ENCODE data around the gene LPP.
A peak's percentile ranks its signal among the peaks of the same experiment; 100 is the strongest.
"Not testable (repeated sequence)": the region's sequence is repeated elsewhere in the genome, so short reads cannot be mapped to it uniquely, and the experiment has no call there.

Gene LPP

DNA sequence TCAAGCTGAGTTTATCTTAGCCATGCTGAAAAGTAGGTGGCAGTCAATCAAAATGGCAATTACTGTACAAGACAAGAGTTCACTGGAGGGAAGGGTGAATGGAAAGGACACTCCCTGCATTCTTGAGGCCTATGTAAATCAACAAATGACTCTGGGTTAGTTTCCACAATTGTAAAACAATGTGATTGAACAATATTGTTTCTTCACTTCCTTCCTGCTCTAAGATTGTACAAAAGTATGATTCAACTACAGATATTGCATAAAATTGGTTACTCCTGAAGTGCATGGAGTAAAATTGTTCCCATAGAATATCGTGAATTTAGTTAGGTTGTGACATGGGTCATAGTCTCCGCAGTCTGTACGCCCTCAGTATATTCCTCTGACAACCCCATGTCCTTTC lies 277.6 kb downstream of the LPP start:
- DNase-seq (ENCODE audit: low spot score) = no peak

GRCh38 chr3:188432802-188433520 lies 279.0 kb downstream of the LPP start:
- DNase-seq (ENCODE audit: low spot score) = no peak

DNA sequence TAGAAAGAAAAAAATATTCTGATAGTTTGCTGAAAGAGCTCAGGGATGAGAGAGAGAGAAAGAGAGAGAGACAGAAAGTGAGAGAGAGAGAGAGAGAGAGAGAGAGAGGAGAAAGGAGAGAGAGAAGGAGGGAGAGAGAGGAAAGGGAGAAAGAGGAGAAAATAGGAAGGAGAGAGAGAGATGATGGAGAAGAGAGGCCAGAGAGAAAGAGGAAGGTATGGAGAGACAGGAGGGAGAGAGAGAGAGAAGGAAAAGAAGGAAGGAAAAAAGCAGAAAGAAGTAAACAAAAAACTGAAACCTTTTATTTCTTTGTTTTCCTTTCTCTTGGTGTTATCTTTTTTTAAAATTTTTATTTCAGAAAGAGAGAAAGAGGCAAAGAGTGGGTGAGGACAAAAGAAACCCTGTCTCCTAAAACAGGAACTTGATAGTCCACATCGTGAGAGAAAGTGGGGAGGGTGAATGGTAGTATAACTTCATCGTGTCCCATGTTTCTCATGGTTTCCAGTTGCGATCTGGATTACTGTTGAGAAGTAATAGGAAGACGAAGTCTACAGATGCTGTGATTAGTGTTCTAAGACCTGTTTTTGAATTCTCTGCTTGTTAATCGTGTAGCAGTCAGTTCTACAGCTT lies 279.7 kb downstream of the LPP start:
- DNase-seq (ENCODE audit: low spot score) = no peak

GRCh38 chr3:188434594-188434993 lies 280.6 kb downstream of the LPP start:
- no peak for DNase-seq (ENCODE audit: low spot score)

DNA sequence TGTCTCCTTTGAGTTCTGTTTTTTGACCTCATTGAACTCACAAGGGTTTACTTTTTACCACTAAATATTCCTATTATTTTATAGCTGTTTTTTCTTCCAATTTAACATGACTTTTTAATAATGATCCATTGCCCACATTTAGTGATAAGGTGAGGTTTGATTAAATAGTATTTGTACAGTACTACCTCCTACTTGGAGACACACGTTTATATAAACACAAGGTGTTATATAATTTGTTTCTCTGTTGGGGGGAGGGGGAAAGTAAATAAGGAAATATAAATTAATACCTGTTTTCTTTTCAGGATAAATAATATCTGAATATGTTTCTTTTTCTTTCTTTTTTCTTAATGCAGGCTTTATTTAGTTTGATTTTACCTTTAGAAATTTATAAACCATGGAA lies 281.3 kb downstream of the LPP start:
- no peak for DNase-seq (ENCODE audit: low spot score)

GRCh38 chr3:188437926-188438325 lies 284.0 kb downstream of the LPP start:
- no peak for DNase-seq (ENCODE audit: low spot score)

DNA sequence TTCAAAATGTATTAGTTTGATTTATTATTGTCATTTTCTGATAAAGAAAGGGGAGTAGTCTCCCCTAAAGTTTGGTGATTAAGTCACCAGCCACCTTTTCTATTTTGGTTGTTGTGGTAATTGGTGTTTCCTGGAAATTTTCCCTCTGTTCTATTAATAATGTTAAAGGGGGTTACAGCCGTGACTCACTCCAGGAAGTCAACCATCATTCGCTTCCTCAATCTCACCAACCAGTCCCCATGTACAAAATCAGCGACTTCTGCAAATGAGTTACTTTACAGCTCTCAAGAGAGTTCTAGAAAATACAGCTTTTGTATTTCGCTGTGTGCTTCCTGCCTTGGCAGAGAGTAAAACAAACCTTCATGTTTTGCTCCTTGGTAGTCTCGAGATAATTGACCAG lies 285.1 kb downstream of the LPP start:
- DNase-seq (ENCODE audit: low spot score) = no peak

DNA sequence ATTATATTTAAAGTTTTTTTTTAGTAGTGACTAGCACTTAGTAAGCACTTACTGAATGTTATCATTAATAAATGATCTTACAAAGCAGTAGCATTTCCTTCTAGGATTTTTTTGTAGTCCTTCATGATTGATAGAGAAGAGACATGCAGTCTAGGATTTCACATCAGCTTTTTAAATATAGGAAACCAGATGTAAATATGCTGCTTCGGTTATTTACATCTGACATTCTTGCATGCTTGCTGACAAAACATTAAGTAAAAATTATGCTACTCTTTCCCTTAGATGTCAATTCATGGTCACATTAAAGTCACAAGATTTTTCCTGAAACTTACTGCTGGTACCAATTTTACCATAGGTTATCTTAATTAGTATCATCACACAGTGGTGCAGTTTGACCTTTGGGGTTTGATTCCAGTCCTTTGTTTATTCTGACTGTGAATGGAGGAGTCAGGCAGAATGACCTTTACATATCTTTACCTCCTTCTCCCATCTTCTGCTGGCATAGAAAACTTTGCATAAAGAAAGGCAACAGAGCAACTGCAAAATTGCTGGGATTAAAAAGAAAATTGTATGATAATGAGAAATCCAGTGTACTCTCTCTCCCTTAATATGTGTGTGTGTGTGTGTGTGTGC lies 286.5 kb downstream of the LPP start:
- no peak for DNase-seq (ENCODE audit: low spot score)

DNA sequence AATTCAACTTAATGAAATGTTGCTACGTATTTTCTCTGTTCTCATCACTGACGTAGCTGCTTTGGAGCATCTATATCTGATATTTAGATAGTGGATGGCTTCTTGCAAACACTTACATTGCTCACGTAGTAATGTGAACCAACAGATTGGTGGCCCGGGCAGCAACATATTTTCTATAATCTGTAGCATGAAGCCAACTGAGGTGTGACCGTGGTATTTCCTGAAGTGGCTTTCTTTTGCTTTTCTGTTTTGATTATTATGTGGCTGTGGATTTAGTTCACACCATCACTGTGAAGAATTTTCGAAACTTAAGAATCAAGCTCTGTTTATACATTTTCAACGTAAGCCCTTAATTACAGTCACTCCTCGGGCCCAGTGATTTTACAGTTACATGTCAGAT lies 288.5 kb downstream of the LPP start:
- DNase-seq (ENCODE audit: low spot score) = no peak

DNA sequence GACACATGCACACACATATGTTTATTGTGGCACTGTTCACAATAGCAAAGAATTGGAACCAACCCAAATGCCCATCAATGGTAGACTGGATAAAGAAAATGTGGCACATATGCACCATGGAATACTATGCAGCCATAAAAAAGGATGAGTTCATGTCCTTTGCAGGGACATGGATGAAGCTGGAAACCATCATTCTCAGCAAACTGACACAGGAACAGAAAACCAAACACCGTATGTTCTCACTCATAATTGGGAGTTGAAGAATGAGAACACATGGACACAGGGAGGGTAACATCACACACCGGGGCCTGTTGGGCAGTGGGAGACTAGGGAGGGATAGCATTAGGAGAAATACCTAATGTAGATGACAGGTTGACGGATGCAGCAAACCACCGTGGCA lies 291.2 kb downstream of the LPP start:
- DNase-seq (ENCODE audit: low spot score) = not testable (repeated sequence)

DNA sequence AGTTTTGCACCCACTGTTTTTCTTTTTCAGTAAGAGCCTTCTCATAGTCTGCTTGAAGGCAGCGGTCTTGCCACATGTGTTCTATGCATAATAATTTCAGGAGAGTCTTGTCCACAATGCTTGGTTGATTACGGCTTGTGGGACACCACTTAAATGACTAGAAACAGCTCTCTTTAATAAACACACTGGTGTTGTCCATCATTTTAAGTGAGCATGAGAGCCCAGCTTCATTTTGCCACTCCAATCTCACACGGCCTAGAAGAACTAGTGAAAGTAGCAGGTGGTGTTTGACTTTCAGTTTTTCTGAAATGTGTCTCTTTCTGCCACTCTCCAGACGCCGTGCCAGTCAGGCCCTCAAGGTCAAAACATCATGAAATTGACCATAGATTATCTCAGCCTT lies 292.1 kb downstream of the LPP start:
- DNase-seq (ENCODE audit: low spot score) = no peak

DNA sequence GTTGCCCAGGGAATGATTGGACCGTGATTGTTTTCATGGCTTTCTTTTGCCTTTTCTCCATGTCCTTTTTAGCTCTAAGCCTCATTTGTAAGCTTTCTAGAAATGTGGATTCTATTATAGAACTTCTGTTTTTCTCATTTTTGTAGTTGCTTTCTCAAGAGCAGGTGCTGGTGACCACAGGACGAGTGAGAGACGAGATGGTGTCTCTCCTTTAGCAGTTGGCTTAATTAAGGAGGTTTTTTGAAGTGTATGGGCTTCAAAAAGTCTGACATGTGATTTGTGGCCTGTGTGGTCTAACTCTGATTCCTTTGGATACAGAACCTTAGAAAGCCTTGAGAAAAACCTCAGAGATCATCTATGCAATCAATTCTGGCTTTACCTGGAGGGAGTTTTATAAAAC lies 292.8 kb downstream of the LPP start:
- DNase-seq (ENCODE audit: low spot score) = no peak

GRCh38 chr3:188448813-188449212 lies 294.9 kb downstream of the LPP start:
- DNase-seq (ENCODE audit: low spot score) = no peak

- no peak for DNase-seq (ENCODE audit: low spot score)
Observed at GRCh38 chr3:188449421-188449820, 295.5 kb downstream of the LPP start.

- no peak for DNase-seq (ENCODE audit: low spot score)
Observed at GRCh38 chr3:188452158-188452772, 298.3 kb downstream of the LPP start.

DNA sequence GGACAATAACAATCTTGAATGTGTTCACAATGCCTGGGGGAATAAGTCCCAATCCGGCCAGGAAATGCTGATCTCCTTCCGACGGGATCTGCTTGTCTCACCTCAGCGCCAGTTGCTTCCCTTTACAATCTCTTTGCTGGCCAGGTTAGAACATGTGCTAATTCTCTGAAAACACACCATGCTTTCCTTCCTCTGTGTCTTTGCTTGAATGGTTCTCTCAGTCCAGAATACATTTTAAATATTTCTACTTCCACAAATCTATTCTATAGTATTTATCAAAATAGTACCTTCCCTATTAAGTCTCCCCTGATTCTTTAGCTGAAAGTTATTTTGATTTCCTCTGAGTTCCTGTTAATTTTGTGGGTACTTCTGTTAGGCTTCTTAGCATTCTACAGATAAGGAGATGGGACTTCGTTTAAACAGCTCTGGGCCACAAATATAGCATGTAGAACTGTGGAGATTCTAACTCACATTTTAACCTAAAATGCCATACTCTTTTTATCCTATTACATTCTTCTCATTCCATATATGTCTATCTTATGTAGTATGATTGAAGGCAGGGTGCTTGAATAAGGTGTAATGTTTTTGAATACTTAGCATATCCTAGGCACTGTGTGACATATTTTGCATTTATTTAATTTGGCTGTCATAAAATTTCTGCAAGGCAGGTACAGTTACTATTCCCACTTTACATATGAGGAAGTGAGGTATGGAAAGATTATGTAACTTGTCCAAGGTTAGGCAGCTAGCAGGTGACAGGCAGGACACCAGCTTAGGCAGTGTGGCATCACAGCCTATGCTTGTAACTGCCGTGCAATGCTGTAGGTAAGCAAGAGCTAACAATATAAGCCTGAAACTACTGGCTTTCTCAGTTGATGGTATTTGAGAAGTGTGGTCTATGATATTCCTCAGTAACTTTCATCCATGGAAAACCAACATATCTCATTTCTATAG lies 299.8 kb downstream of the LPP start:
- no peak for DNase-seq (ENCODE audit: low spot score)

DNA sequence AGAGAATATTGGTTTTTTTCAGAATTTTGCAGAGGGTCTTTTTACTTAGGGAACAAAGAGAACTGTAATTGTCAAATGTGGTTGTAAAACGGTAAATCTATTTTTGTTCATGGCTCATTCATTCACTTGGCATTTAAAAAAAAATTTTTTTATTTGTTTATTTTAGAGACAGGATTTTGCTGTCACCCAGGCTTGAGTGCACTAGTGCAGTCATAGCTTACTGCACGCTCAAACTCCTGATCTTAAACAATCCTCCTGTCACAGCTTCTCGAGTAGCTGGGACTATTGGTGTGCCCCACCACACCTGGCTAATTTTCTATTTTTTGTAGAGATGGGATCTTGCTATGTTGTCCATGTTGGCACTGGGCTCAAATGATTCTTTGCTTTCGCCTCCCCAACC lies 301.8 kb downstream of the LPP start:
- DNase-seq (ENCODE audit: low spot score) = no peak

DNA sequence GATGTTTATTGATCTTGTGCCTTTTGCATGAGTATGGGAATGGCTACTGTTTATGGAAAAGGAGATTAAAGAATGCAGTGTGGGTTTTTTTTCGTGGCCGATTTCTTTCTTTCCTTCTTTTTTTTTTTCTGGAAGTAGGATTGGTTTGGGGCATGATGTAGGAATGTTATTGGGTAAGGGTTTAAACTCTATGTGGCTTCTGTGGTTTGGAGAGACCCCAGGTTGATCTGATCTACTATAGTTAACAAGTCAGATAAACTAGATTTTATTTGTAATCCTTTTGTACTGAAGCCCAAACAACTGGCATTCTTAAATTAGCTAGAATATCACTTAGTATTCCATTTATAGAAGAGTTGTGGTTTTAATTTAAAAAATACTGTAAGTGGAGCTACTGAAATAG lies 304.8 kb downstream of the LPP start:
- DNase-seq (ENCODE audit: low spot score) = no peak

- no peak for DNase-seq (ENCODE audit: low spot score)
Observed at GRCh38 chr3:188465311-188465710, 311.4 kb downstream of the LPP start.

DNA sequence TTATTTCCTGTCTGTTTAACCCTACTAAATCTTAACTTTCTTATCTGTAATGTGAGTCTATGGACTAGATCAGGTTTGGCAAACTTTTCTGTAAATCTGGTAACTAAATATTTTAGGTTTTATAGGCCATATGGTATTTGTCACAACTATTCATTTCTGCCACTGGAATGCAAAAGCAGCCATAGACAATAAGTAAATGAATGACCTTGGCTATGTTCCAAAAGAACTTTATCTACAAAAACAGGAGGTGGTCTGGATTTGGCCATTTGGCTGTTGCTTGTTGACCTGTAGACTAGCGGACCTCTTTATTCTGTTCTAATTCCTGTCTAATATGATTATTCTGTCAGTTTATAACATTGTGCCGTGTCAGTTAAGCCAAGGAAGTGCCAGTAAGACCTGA lies 314.2 kb downstream of the LPP start:
- DNase-seq (ENCODE audit: low spot score) = peak; percentile 91

GRCh38 chr3:188468662-188469061 lies 314.7 kb downstream of the LPP start:
- no peak for DNase-seq (ENCODE audit: low spot score)
